OCI-M2 (cell line): ENCODE results near the gene CCDC39.

Experiments used
- DNase-seq: peaks from one replicate; lab custom pipeline; 2025; ENCODE audit not compliant: unreplicated experiment; lab: John Stamatoyannopoulos, UW

CCDC39 gene

GRCh38 chr3:180679178-180680096 lies at the start of gene CCDC39:
Gene CCDC39 (minus strand): TSS chr3:180679489. CDS start chr3:180679380, 109 bp downstream.
- no peak for DNase-seq

GRCh38 chr3:180720012-180720411 lies 40.7 kb upstream of the CCDC39 start:
- no peak for DNase-seq

GRCh38 chr3:180707896-180708295 lies 28.6 kb upstream of the CCDC39 start:
- DNase-seq, result no peak

- DNase-seq, result no peak
Measured at GRCh38 chr3:180705619-180706018, 26.3 kb upstream of the CCDC39 start.

- no peak for DNase-seq
Measured at GRCh38 chr3:180704532-180704931, 25.2 kb upstream of the CCDC39 start.

GRCh38 chr3:180700941-180701340 lies 21.7 kb upstream of the CCDC39 start:
- DNase-seq, result no peak

- DNase-seq, result no peak
Measured at GRCh38 chr3:180698760-180699270, 19.5 kb upstream of the CCDC39 start.

- no peak for DNase-seq
Measured at GRCh38 chr3:180694321-180694720, 15.0 kb upstream of the CCDC39 start.

- no peak for DNase-seq
Measured at GRCh38 chr3:180693656-180694055, 14.4 kb upstream of the CCDC39 start.

GRCh38 chr3:180690061-180690460 lies 10.8 kb upstream of the CCDC39 start:
- no peak for DNase-seq

- DNase-seq, result no peak
Measured at GRCh38 chr3:180684807-180685206, 5.5 kb upstream of the CCDC39 start.

GRCh38 chr3:180683816-180684215 lies 4.5 kb upstream of the CCDC39 start:
- no peak for DNase-seq

- DNase-seq, result no peak
Measured at GRCh38 chr3:180680097-180680430, 775 bp upstream of the CCDC39 start.

- no peak for DNase-seq
Measured at GRCh38 chr3:180678231-180678630, 1.1 kb downstream of the CCDC39 start.

GRCh38 chr3:180661444-180661843 lies 17.8 kb downstream of the CCDC39 start:
- DNase-seq, result no peak

- no peak for DNase-seq
Measured at GRCh38 chr3:180657094-180657493, 22.2 kb downstream of the CCDC39 start.

- DNase-seq, result no peak
Measured at GRCh38 chr3:180656406-180656805, 22.9 kb downstream of the CCDC39 start.

GRCh38 chr3:180646187-180646790 lies 33.0 kb downstream of the CCDC39 start:
- DNase-seq, result no peak

- DNase-seq, result no peak
Measured at GRCh38 chr3:180640987-180641386, 38.3 kb downstream of the CCDC39 start.

- no peak for DNase-seq
Measured at GRCh38 chr3:180633722-180634121, 45.6 kb downstream of the CCDC39 start.

GRCh38 chr3:180631317-180631716 lies 48.0 kb downstream of the CCDC39 start:
- DNase-seq, result no peak

- no peak for DNase-seq
Measured at GRCh38 chr3:180630371-180630770, 48.9 kb downstream of the CCDC39 start.
